ENCODE results near the gene PEX3. TPM values are rescaled to one million over a fixed set of nuclear protein-coding genes. Genes with fewer than 3 reads are reported as not detected.

The PEX3 gene
- total and polyA plus RNA-seq, 9 donors, result 12.0 to 29.3 (median 18.1) TPM

- Histone ChIP-seq H3K9me3 (no peaks in the 10 kb centered on the region), H3K27ac (no peak overlapping the region), H3K27me3 (no peaks in the 10 kb centered on the region), H3K4me3 (no peak overlapping the region), H3K4me1 (ENCODE audit: insufficient read depth) (peaks cover 6% of the 10 kb centered on the region), H3K36me3 (no peaks in the 10 kb centered on the region)
- WGBS, 3 donors, result 61 to 62% (median 62%) methylated on average over 2 of the region's 2 CpGs
- DNase-seq, result no peak
- intact Hi-C loops (cut with DNase I), result no loop called here
- TF ChIP-seq CTCF (IDR thresholded peaks at IDR 0.05), result no peak
- no peak for TF ChIP-seq POLR2A (IDR thresholded peaks at IDR 0.05)
- TF ChIP-seq EP300 (IDR thresholded peaks at IDR 0.05), result no peak
These were observed 66.3 kb downstream of the PEX3 start for GRCh38 chr6:143516690-143517446.

- H3K4me1 ChIP-seq (ENCODE audit: insufficient read depth), result peaks cover 6% of the 10 kb centered on the region
- no peaks in the 10 kb centered on the region for H3K27me3 ChIP-seq
- H3K27ac ChIP-seq, result no peak overlapping the region
- no peaks in the 10 kb centered on the region for H3K9me3 ChIP-seq
- no peak for DNase-seq
- intact Hi-C loops (cut with DNase I), result no loop called here
- H3K36me3 ChIP-seq, result no peaks in the 10 kb centered on the region
- 49 to 62% (median 56%) methylated on average over 3 of the region's 3 CpGs for WGBS, 3 donors
- TF ChIP-seq CTCF (IDR thresholded peaks at IDR 0.05), result no peak
- TF ChIP-seq EP300 (IDR thresholded peaks at IDR 0.05), result no peak
- no peak for TF ChIP-seq POLR2A (IDR thresholded peaks at IDR 0.05)
- no peak overlapping the region for H3K4me3 ChIP-seq
These were observed 66.8 kb downstream of the PEX3 start for GRCh38 chr6:143517447-143517773.

- Histone ChIP-seq H3K9me3 (no peaks in the 10 kb centered on the region), H3K4me3 (no peak overlapping the region), H3K27ac (no peak overlapping the region), H3K27me3 (no peaks in the 10 kb centered on the region), H3K36me3 (no peaks in the 10 kb centered on the region), H3K4me1 (ENCODE audit: insufficient read depth) (no peaks in the 10 kb centered on the region)
- TF ChIP-seq CTCF (IDR thresholded peaks at IDR 0.05), result no peak
- TF ChIP-seq POLR2A (IDR thresholded peaks at IDR 0.05), result no peak
- TF ChIP-seq EP300 (IDR thresholded peaks at IDR 0.05), result no peak
- 84 to 88% (median 87%) methylated on average over 8 of the region's 8 CpGs for WGBS, 3 donors
- intact Hi-C loops (cut with DNase I), result no loop called here
- DNase-seq, result no peak
These were observed 71.5 kb downstream of the PEX3 start for GRCh38 chr6:143522039-143522600.

- TF ChIP-seq EP300 (IDR thresholded peaks at IDR 0.05) (no peak), CTCF (IDR thresholded peaks at IDR 0.05) (no peak), POLR2A (IDR thresholded peaks at IDR 0.05) (no peak)
- DNase-seq, result no peak
- no peaks in the 10 kb centered on the region for H3K4me1 ChIP-seq (ENCODE audit: insufficient read depth)
- no peaks in the 10 kb centered on the region for H3K9me3 ChIP-seq
- H3K4me3 ChIP-seq, result no peak overlapping the region
- no peaks in the 10 kb centered on the region for H3K27me3 ChIP-seq
- WGBS, 3 donors, result 89 to 96% (median 92%) methylated on average over 1 of the region's 1 CpG
- no peak overlapping the region for H3K27ac ChIP-seq
- intact Hi-C loops (cut with DNase I), result no loop called here
- H3K36me3 ChIP-seq, result no peaks in the 10 kb centered on the region
These were observed 74.8 kb downstream of the PEX3 start for GRCh38 chr6:143525356-143525755.

Measured in ovary (tissue), 9 donors.